Glutamatergic neuron (in vitro differentiated cells): ENCODE measurements around the gene SRA1. TPM values are rescaled to one million over a fixed set of nuclear protein-coding genes. Genes with fewer than 3 reads are reported as not detected.

Experiments
- DNase-seq: peaks from one replicate; pipeline ENCODE4 v3.0.0; 2022
- H3K27ac Mint-ChIP-seq: one replicate; pipeline ENCODE4 v1.8.0; 2020; ENCODE audit warnings: mild to moderate bottlenecking, mixed read lengths, inconsistent platforms; ENCODE audit not compliant: unreplicated experiment
- H3K27me3 Mint-ChIP-seq: one replicate; pipeline ENCODE4 v1.8.0; 2020; ENCODE audit warnings: mild to moderate bottlenecking, moderate library complexity, mixed read lengths, inconsistent platforms; ENCODE audit not compliant: unreplicated experiment
- H3K36me3 Mint-ChIP-seq: one replicate; pipeline ENCODE4 v1.8.0; 2020; ENCODE audit warnings: mild to moderate bottlenecking, mixed read lengths, inconsistent platforms; ENCODE audit not compliant: unreplicated experiment
- H3K4me1 Mint-ChIP-seq: one replicate; pipeline ENCODE4 v1.8.0; 2020; ENCODE audit warnings: mild to moderate bottlenecking, low read depth, mixed read lengths, inconsistent platforms; ENCODE audit not compliant: unreplicated experiment
- H3K4me3 Mint-ChIP-seq: one replicate; pipeline ENCODE4 v1.8.0; 2020; ENCODE audit warnings: mild to moderate bottlenecking, mixed read lengths, inconsistent platforms; ENCODE audit not compliant: unreplicated experiment
- H3K9me3 Mint-ChIP-seq: one replicate; pipeline ENCODE4 v1.8.0; 2020; ENCODE audit warnings: mild to moderate bottlenecking, moderate library complexity, mixed read lengths, inconsistent platforms; ENCODE audit not compliant: unreplicated experiment
- CTCF ChIP-seq: fragments of 200-600 bp; sonication (generic); IDR thresholded peaks from one replicate; pipeline ENCODE4 v1.5.0; 2021; ENCODE audit not compliant: partially characterized antibody, unreplicated experiment
- total RNA-seq: library from RNA; stranded (reverse); fragmentation: NEBNext Ultra II Directional; extraction: Animal tissue kit (Norgen Biotek cat#: 25700); gene quantifications from one replicate; pipeline ENCODE4 v1.2.1, GENCODE V29; 2021; ENCODE audit not compliant: unreplicated experiment

SRA1 gene
- total RNA-seq, 1 donor from 2014 or later: 45.0 TPM

DNA sequence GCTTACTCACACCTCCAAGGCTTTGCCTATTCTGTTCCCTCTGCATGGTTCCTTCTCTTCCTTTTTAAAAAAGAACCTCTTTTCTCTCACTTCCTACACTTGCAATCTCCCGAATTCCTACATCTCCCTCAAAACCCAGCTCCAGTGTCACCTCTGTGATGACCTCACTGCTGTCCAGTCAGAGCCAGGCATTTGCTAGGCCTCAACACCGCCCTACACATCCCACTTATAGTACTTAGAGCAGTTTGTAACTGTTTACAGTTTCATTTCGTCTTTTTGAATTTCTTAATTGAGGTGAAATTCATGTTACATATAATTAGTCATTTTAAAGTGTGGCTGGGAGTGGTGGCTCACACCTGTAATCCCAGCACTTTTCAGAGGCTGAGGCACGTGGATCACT lies 44.9 kb upstream of the SRA1 start:
- Mint-ChIP-seq H3K4me3 (no peak overlapping the region), H3K4me1 (no peaks in the 10 kb centered on the region), H3K36me3 (no peaks in the 10 kb centered on the region), H3K27me3 (peaks cover 3% of the 10 kb centered on the region), H3K9me3 (no peaks in the 10 kb centered on the region), H3K27ac (no peak overlapping the region)
- no peak for TF ChIP-seq CTCF
- DNase-seq: no peak

DNA sequence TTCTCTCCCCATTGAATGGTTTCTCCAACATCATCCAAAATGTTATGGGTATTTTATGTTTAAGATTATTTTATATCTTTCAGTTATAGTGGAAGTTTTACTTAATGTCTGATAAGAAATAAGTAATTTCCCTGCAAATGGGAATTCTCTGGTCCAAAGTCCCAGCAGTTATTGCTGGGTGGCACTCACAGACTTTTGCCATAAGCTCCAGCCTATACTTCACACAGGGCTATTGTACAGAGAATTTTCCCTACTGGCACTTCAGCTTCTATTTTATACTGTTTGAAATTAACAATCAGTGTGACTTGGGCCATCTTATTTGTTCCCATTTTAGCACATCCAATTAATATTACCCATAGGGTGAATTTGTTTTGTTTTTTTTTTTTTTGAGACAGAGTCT lies 42.8 kb upstream of the SRA1 start:
- TF ChIP-seq CTCF: no peak
- Mint-ChIP-seq H3K27ac (no peak overlapping the region), H3K9me3 (no peaks in the 10 kb centered on the region)

DNA sequence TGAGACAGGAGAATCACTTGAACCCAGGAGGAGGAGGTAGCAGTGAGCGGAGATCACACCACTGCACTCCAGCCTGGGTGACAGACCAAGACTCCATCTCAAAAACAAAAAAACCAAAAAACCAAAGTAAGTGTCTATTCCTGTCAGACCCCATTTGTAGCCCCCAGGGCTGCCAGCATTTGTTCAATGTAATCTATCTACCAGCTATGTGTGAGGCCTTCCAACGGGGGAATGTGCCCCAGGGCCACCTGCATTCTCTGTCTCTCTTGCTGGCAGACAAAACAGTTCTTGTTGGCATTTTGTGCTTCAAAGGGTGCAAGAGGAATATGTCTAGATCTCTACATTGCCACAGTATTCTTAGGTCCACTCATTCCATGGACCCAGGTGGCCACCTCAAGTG lies 41.6 kb upstream of the SRA1 start:
- H3K27me3 Mint-ChIP-seq: peaks cover 2% of the 10 kb centered on the region
- H3K4me3 Mint-ChIP-seq: no peak overlapping the region
- H3K36me3 Mint-ChIP-seq: no peaks in the 10 kb centered on the region
- no peak overlapping the region for H3K27ac Mint-ChIP-seq
- TF ChIP-seq CTCF: no peak
- H3K4me1 Mint-ChIP-seq: no peaks in the 10 kb centered on the region
- DNase-seq: no peak
- H3K9me3 Mint-ChIP-seq: no peaks in the 10 kb centered on the region

More for the DNA sequence above, 42.8 kb upstream of the SRA1 start:
- no peak overlapping the region for H3K4me3 Mint-ChIP-seq
- no peak for DNase-seq
- peaks cover 2% of the 10 kb centered on the region for H3K27me3 Mint-ChIP-seq
- no peaks in the 10 kb centered on the region for H3K4me1 Mint-ChIP-seq
- H3K36me3 Mint-ChIP-seq: no peaks in the 10 kb centered on the region

- DNase-seq: no peak
- no peak for TF ChIP-seq CTCF
- H3K27ac Mint-ChIP-seq: no peak overlapping the region
- H3K27me3 Mint-ChIP-seq: no peaks in the 10 kb centered on the region
- no peak overlapping the region for H3K4me3 Mint-ChIP-seq
- H3K36me3 Mint-ChIP-seq: no peaks in the 10 kb centered on the region
- no peaks in the 10 kb centered on the region for H3K9me3 Mint-ChIP-seq
- H3K4me1 Mint-ChIP-seq: no peaks in the 10 kb centered on the region
Observed at GRCh38 chr5:140596321-140596741, 39.1 kb upstream of the SRA1 start.

DNA sequence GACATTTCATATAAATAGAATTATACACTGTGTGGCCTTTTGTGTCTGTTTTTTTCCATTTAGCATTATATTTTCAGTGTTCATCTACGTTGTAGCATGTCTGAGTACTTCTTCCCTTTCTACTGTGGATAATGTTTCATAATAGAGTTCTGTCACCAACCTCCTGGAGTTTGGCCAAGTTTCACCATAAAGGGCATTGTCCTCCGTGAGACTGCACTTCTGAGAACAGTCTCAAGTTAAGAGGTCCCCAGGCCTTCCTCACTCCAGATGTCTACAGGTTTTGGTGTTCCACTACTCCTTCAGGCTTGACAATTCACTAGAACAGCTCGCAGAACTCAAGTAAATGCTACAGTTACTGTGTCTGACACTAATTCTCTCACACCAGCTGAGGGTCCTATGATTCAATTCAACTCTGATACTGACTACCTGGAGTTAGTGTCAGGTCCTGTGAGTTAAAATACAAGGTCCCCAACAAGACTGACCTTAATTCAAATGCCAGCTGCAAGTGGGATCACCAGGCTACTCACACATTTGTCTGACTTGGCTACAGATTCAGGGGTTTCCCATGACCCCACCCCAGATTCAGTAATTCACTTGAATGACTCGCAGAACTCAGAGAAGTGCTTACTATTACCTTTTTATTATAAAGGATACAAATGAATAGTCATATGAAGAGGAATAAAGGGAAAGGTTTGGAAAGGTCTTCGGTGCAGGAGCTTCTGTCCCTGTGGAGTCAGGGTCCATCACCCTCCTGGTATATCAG lies 38.4 kb upstream of the SRA1 start:
- Mint-ChIP-seq H3K4me1 (no peaks in the 10 kb centered on the region), H3K27ac (no peak overlapping the region), H3K27me3 (no peaks in the 10 kb centered on the region), H3K36me3 (no peaks in the 10 kb centered on the region), H3K4me3 (no peak overlapping the region), H3K9me3 (no peaks in the 10 kb centered on the region)
- no peak for DNase-seq
- TF ChIP-seq CTCF: no peak
